AG04449 (cell line): ENCODE data around the gene PDE7B.
"Not testable (repeated sequence)": the region's sequence is repeated elsewhere in the genome, so short reads cannot be mapped to it uniquely, and the experiment has no call there.

Experiments used
- CTCF ChIA-PET: fragments of 350-600 bp; formaldehyde crosslinking; extraction: SDS; loops from one replicate; lab custom pipeline; 2021; ENCODE audit warnings: antibody characterized with exemption; lab: Yijun Ruan, JAX
- POLR2A ChIA-PET: fragments of 400-600, 350-600 bp; formaldehyde crosslinking; extraction: SDS; loops from one replicate; lab custom pipeline; 2020; ENCODE audit warnings: antibody characterized with exemption, inconsistent platforms; lab: Yijun Ruan, JAX
- DNase-seq: peaks from one replicate; pipeline ENCODE4 v3.0.0-alpha.2; 2010; ENCODE audit warnings: low read depth, low spot score
- H3K4me3 ChIP-seq: 2 replicates; pipeline ENCODE4 v1.5.1; 2011; ENCODE audit warnings: low read depth, mild to moderate bottlenecking, control low read depth, low read length
- TF ChIP-seq, protein P1 (sequence below): IDR thresholded peaks from one replicate; pipeline ENCODE4 v1.5.1; 2011; ENCODE audit warnings: mild to moderate bottlenecking, moderate library complexity, low read length, control low read depth, inconsistent platforms; ENCODE audit not compliant: insufficient read depth; ENCODE audit errors: missing control alignments

The PDE7B gene

GRCh38 chr6:136137008-136137692, 285.6 kb downstream of the PDE7B start:
- CTCF ChIA-PET, result interaction anchor here (0.7 to 1.3 kb wide), 2 partner anchors 10 to 21 kb away, joined by 3 read pairs; no protein-coding TSS in a partner anchor
- POLR2A ChIA-PET, result no interaction called here
- H3K4me3 ChIP-seq, result no peak overlapping the region
- DNase-seq, result no peak
- TF ChIP-seq, protein P1, sequence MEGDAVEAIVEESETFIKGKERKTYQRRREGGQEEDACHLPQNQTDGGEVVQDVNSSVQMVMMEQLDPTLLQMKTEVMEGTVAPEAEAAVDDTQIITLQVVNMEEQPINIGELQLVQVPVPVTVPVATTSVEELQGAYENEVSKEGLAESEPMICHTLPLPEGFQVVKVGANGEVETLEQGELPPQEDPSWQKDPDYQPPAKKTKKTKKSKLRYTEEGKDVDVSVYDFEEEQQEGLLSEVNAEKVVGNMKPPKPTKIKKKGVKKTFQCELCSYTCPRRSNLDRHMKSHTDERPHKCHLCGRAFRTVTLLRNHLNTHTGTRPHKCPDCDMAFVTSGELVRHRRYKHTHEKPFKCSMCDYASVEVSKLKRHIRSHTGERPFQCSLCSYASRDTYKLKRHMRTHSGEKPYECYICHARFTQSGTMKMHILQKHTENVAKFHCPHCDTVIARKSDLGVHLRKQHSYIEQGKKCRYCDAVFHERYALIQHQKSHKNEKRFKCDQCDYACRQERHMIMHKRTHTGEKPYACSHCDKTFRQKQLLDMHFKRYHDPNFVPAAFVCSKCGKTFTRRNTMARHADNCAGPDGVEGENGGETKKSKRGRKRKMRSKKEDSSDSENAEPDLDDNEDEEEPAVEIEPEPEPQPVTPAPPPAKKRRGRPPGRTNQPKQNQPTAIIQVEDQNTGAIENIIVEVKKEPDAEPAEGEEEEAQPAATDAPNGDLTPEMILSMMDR, result no peak

DNA sequence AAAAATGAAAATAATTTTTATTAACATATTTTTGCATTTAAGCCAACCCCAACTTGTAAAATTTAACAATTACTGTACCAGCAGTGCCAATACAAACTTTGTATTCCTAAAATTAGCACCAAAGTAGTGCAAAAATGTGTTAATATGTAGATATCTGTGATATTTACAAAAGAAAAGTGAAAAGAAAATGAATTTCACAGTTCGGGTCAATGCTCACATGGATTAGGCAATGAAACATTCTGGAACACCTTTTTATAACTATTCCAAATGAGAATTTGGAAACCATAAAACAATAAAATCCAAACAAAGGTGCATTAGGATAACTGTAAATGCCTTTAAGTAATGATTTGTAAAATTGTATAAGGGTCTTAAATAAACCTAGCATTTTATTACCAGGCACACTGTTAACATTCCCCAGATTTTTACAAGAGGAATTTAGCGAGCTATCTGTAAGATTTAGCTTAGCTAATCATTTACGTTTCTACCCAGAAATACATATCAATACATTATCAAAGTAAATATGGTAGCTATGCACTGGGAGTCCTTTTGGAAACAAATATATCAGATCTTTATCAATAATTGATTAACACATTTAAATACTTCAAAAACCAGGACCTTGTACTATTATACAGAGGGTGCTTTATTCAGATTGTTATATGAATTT, 286.4 kb downstream of the PDE7B start:
- TF ChIP-seq, protein P1, result no peak
- ChIA-PET CTCF (interaction anchor here (0.9 to 1.3 kb wide), 2 partner anchors 9 to 89 kb away, joined by 3 to 4 read pairs; no protein-coding TSS in a partner anchor), POLR2A (no interaction called here)
- DNase-seq, result no peak
- H3K4me3 ChIP-seq, result no peak overlapping the region

DNA sequence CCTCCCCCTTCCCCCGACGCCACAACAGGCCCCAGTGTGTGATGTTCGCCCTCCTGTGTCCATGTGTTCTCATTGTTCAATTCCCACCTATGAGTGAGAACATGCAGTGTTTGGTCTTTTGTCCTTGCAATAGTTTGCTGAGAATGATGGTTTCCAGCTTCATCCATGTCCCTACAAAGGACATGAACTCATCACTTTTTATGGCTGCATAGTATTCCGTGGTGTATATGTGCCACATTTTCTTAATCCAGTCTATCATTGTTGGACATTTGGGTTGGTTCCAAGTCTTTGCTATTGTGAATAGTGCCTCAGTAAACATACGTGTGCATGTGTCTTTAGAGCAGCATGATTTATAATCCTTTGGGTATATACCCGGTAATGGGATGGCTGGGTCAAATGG, 287.6 kb downstream of the PDE7B start:
- POLR2A ChIA-PET, DNase-seq, H3K4me3 ChIP-seq, CTCF ChIA-PET: not testable (repeated sequence)

GRCh38 chr6:136144251-136145023, 292.9 kb downstream of the PDE7B start:
- ChIA-PET CTCF (interaction anchor here (1.0 kb wide), 1 partner anchor 609 kb away, joined by 3 read pairs; no protein-coding TSS in a partner anchor), POLR2A (no interaction called here)
- TF ChIP-seq, protein P1, result no peak
- no peak overlapping the region for H3K4me3 ChIP-seq
- DNase-seq, result no peak

DNA sequence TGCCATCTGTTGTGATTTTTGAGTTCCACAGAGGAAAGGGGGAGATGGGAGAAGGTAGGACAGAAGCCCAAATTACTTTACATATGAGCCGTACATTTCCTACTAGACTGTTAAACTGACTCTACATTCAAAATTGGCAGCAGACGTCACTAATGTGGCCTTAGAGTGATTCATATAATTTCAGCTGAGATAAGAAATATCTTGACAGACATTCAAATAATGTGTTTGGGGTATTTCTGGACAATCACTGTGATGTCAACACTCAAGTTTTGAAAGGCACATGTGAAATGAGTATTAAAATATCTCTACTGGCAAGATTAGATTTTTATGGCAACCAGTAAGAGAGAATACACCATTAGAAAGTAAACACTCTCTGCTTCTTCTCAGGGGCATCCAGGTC, 294.6 kb downstream of the PDE7B start:
- H3K4me3 ChIP-seq, result no peak overlapping the region
- no peak for DNase-seq
- ChIA-PET POLR2A (no interaction called here), CTCF (interaction anchor here (0.9 kb wide), 1 partner anchor 8 kb away, joined by 3 read pairs; no protein-coding TSS in a partner anchor)
- TF ChIP-seq, protein P1, result no peak

DNA sequence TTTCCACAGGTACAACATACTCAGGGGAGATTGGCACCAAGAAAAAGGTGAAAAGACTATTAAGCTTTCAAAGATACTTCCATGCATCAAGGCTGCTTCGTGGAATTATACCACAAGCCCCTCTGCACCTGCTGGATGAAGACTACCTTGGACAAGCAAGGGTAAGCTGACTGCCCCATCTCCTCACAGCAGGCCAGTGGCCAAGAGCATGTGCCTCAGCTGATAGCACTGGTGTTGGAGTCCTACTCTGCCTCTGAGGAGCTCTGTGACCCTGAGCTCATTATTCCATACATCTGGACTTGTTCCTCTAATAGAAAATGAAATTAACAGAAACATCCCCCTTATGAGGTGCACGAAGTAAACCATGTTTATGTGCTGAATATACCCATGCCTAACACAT, 295.8 kb downstream of the PDE7B start:
- DNase-seq, result no peak
- TF ChIP-seq, protein P1, result no peak
- ChIA-PET POLR2A (no interaction called here), CTCF (interaction anchor here (0.6 to 0.9 kb wide), 2 partner anchors 9 to 40 kb away, joined by 3 read pairs; no protein-coding TSS in a partner anchor)
- no peak overlapping the region for H3K4me3 ChIP-seq
